Neural cell (in vitro differentiated cells): ENCODE data around the gene TAS2R1.

ENCODE experiments used
- CTCF ChIP-seq: fragments of 450-650 bp; IDR thresholded peaks from 2 replicates; pipeline ENCODE4 v1.5.1; 2014; ENCODE audit warnings: antibody characterized with exemption, mild to moderate bottlenecking, moderate library complexity; ENCODE audit not compliant: poor library complexity, severe bottlenecking
- EP300 ChIP-seq: fragments of 450-650 bp; conservative IDR thresholded peaks from 2 replicates; pipeline ENCODE4 v1.6.1; 2014; ENCODE audit warnings: antibody characterized with exemption, mild to moderate bottlenecking, moderate library complexity; ENCODE audit not compliant: poor library complexity, severe bottlenecking
- EZH2 ChIP-seq: fragments of 200-600, 300-800 bp; shearing (Covaris generic), sonication (generic); IDR thresholded peaks from 2 replicates; pipeline ENCODE4 v1.6.1; 2014; ENCODE audit warnings: antibody characterized with exemption, low read length, borderline replicate concordance, mild to moderate bottlenecking; ENCODE audit not compliant: insufficient read depth, poor library complexity, severe bottlenecking
- MXI1 ChIP-seq: fragments of 450-650 bp; conservative IDR thresholded peaks from 2 replicates; pipeline ENCODE4 v1.6.1; 2014; ENCODE audit warnings: antibody characterized with exemption, mild to moderate bottlenecking; ENCODE audit not compliant: poor library complexity, severe bottlenecking
- POLR2AphosphoS5 ChIP-seq: IDR thresholded peaks from 2 replicates; pipeline ENCODE4 v1.6.1; 2012
- RAD21 ChIP-seq: fragments of 450-650 bp; conservative IDR thresholded peaks from 2 replicates; pipeline ENCODE4 v1.6.1; 2014; ENCODE audit warnings: antibody characterized with exemption, mild to moderate bottlenecking, moderate library complexity
- REST ChIP-seq: IDR thresholded peaks from 2 replicates; pipeline ENCODE4 v1.6.1; 2012; ENCODE audit warnings: borderline replicate concordance
- SMC3 ChIP-seq: fragments of 450-650 bp; conservative IDR thresholded peaks from 2 replicates; pipeline ENCODE4 v1.6.1; 2014; ENCODE audit warnings: antibody characterized with exemption, mild to moderate bottlenecking, moderate library complexity; ENCODE audit not compliant: poor library complexity
- TAF1 ChIP-seq: IDR thresholded peaks from 2 replicates; pipeline ENCODE4 v1.6.1; 2012; ENCODE audit warnings: low read depth

GRCh38 chr5:9601055-9601739 lies 29.0 kb downstream of the TAS2R1 start:
- TF ChIP-seq CTCF = no peak
- no peak for TF ChIP-seq EP300
- no peak for TF ChIP-seq REST
- TF ChIP-seq TAF1 = no peak
- no peak for TF ChIP-seq RAD21
- no peak for TF ChIP-seq EZH2
- TF ChIP-seq POLR2AphosphoS5 = no peak
- no peak for TF ChIP-seq SMC3
- TF ChIP-seq MXI1 = no peak
